Kidney (tissue), 14 donors: ENCODE results near the gene CHMP1A. TPM values are rescaled to one million over a fixed set of nuclear protein-coding genes. Genes with fewer than 3 reads are reported as not detected.
A peak's percentile ranks its signal among the peaks of the same experiment; 100 is the strongest.

ENCODE experiments used
- DNase-seq, 5 donors: peaks; one replicate each; pipeline ENCODE4 v3.0.0-alpha.2; 2013 to 2020
- FAIRE-seq: peaks from 2 replicates; lab custom pipeline; 2012; peaks lifted over from hg19 to GRCh38; lab: Jason Lieb, UNC
- H3K27ac ChIP-seq, 2 donors: one replicate each; pipeline ENCODE4 v1.7.0; 2013; ENCODE audit warnings: low read depth in 2 of 2, low read length in 2 of 2, inconsistent platforms in 1 of 2
- H3K27me3 ChIP-seq: one replicate; pipeline ENCODE4 v1.7.1; 2013; ENCODE audit warnings: low read length, inconsistent platforms; ENCODE audit not compliant: control insufficient read depth, insufficient read depth
- H3K36me3 ChIP-seq, 3 donors: one replicate each; pipeline versions ENCODE4 v1.7.0 to v1.7.1; 2013; ENCODE audit warnings: low read length in 3 of 3, control low read depth in 1 of 3, inconsistent platforms in 1 of 3; ENCODE audit not compliant: insufficient read depth in 3 of 3, control insufficient read depth in 2 of 3
- H3K4me1 ChIP-seq, 3 donors: one replicate each; pipeline versions ENCODE4 v1.7.0 to v1.7.1; 2013; ENCODE audit warnings: low read length in 3 of 3, inconsistent platforms in 1 of 3, low read depth in 1 of 3; ENCODE audit not compliant: control insufficient read depth in 2 of 3, insufficient read depth in 2 of 3
- H3K4me3 ChIP-seq, 3 donors: one replicate each; pipeline versions ENCODE4 v1.7.0 to v1.8.1; 2013; ENCODE audit warnings: low read length in 3 of 3, control low read depth in 1 of 3, inconsistent platforms in 1 of 3
- H3K9ac ChIP-seq, 3 donors: one replicate each; pipeline versions ENCODE4 v1.7.0 to v1.7.1; 2013; ENCODE audit warnings: low read length in 3 of 3, control low read depth in 1 of 3, inconsistent platforms in 1 of 3
- H3K9me3 ChIP-seq, 3 donors: one replicate each; pipeline versions ENCODE4 v1.7.0 to v1.7.1; 2013; ENCODE audit warnings: low read length in 3 of 3, control low read depth in 1 of 3, inconsistent platforms in 1 of 3; ENCODE audit not compliant: control insufficient read depth in 2 of 3, insufficient read depth in 1 of 3
- intact Hi-C: fragments of 100-400 bp; cut with DNase I; formaldehyde crosslinking; loops from one replicate; pipeline ENCODE4 v1.11.1; 2022
- polyA plus RNA-seq: library from polyadenylated mRNA; stranded (reverse); fragments of 350-450 nt; fragmentation: Illumina TruSeq; extraction: RNeasy Lipid Tissue Mini Kit (QIAGEN cat#74804); gene quantifications from one replicate; pipeline ENCODE4 v1.2.3, GENCODE V29; 2014; ENCODE audit warnings: low read depth, low replicate concordance; ENCODE audit not compliant: insufficient read depth
- total RNA-seq: library from RNA; stranded (reverse); fragmentation: NEBNext Ultra II Directional; extraction: Animal tissue kit (Norgen Biotek cat#: 25700); gene quantifications from one replicate; pipeline ENCODE4 v1.2.1, GENCODE V29; 2021
- TF ChIP-seq, protein P1 (sequence below): IDR thresholded peaks from 3 replicates; pipeline ENCODE4 v1.5.1; 2012; ENCODE audit warnings: mild to moderate bottlenecking, moderate library complexity, borderline replicate concordance; ENCODE audit not compliant: insufficient read depth; ENCODE audit errors: extremely low read depth
- donor health status: control.
- donor health status: control.
- donor health status: control.
- donor health status: control.
- donor health status: control.
- donor health status: DM: yes; HTN: yes; CAD: no.
- donor health status: Normal renal cell carcinoma (clear cell type).

Gene CHMP1A
- total and polyA plus RNA-seq, 2 donors from 2014 or later = 71.3 to 96.1 TPM

DNA sequence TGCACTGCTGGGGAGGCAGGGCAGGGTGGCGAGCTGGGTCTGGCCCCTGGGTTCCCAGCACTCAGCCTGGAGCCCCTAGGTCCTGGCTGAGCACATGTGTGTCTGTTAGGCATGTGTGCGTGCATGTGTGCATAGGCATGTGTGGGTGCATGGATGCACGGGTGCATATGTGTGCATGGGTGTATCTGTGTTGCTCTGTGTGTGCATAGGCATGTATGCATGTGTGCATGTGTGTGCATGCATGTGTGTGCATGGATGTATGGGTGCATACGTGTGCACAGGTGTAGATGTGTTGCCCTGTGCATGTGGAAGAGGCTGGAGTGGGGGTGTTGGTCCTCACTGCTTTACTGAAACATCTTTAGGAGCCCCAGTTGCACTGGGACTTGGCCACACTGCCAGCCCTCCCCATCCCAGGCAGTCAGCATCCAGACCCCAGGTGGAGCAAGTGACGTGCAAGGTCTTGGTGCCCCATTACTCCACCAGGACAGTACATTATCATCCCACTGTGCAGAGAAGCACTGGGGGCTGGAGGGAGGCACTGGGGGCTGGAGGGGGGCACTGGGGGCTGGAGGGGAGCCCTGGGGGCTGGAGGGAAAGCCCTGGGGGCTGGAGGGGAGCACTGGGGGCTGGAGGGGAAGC is 54.4 kb downstream of the CHMP1A start:
- H3K4me1 ChIP-seq = peaks cover 0 to 10% (median 10%) of the 10 kb centered on the region in 3 donors
- H3K4me3 ChIP-seq = no peak overlapping the region
- intact Hi-C loops = no loop called here
- no peak overlapping the region for H3K9ac ChIP-seq
- FAIRE-seq (no peak), DNase-seq (no peak)
- H3K9me3 ChIP-seq = no peaks in the 10 kb centered on the region
- no peaks in the 10 kb centered on the region for H3K27me3 ChIP-seq
- H3K27ac ChIP-seq = no peak overlapping the region
- H3K36me3 ChIP-seq = no peaks in the 10 kb centered on the region
- TF ChIP-seq, protein P1, sequence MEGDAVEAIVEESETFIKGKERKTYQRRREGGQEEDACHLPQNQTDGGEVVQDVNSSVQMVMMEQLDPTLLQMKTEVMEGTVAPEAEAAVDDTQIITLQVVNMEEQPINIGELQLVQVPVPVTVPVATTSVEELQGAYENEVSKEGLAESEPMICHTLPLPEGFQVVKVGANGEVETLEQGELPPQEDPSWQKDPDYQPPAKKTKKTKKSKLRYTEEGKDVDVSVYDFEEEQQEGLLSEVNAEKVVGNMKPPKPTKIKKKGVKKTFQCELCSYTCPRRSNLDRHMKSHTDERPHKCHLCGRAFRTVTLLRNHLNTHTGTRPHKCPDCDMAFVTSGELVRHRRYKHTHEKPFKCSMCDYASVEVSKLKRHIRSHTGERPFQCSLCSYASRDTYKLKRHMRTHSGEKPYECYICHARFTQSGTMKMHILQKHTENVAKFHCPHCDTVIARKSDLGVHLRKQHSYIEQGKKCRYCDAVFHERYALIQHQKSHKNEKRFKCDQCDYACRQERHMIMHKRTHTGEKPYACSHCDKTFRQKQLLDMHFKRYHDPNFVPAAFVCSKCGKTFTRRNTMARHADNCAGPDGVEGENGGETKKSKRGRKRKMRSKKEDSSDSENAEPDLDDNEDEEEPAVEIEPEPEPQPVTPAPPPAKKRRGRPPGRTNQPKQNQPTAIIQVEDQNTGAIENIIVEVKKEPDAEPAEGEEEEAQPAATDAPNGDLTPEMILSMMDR = no peak

DNA sequence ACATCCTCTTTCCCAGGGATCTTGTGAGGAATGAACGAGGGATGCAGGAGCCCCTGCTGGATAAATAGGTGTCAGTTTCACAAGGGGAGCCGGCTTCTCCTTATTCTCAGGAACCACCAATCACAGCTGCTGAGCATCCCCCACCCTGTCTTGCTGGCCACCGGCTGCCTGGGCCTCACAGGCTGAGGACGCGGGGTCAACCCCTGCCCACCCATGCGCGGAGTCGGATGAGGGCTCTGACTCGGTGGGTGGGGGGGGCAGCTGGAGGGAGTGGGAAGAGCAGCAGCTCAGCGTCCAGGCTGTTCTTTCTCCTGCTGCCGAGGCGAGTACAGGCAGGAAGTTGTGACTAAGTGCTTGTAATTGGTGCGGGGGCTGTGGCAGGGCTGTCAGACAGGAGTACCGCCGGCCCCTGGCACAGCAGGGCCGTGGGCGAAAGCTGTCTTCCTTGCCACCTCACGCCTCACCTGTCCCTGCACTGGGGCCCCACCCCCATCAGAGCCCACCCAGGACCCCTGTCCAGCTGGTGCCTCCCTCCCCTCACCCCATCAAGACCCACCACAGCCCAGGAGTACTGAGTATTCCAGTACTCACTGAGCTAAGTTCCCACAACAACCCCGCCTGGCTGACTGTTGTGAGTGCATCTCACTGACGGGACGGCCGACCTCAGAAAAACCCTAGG is 55.1 kb downstream of the CHMP1A start:
- H3K4me1 ChIP-seq = peaks cover 0 to 10% (median 6%) of the 10 kb centered on the region in 3 donors
- FAIRE-seq (no peak), DNase-seq (peak in 4 of 5 donors; percentile 97 to 99 (median 98))
- H3K36me3 ChIP-seq = no peaks in the 10 kb centered on the region
- TF ChIP-seq, protein P1 = no peak
- H3K27me3 ChIP-seq = no peaks in the 10 kb centered on the region
- no peak overlapping the region for H3K4me3 ChIP-seq
- H3K9me3 ChIP-seq = no peaks in the 10 kb centered on the region
- H3K9ac ChIP-seq = no peak overlapping the region
- peak overlapping the region in 1 of 2 donors; percentile 3 for H3K27ac ChIP-seq
- intact Hi-C loops = no loop called here

DNA sequence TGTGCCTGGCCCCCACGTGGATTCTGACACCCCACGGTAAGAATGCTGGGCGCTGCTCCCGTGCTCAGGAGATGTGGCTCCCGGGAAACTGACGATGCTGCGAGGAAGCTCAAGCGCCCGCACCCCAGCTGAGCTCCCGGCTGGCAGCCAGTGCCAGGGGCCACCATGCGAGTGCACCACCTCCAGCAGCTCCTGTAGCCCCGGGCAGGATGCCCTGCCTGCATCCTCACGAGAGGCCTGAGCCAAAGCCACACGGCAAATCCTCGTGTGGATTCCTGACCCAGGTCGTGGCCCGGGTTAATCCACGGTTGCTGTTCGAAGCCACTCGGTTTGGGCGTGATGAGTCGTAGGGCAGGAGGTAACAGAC is 55.6 kb downstream of the CHMP1A start:
- TF ChIP-seq, protein P1 = no peak
- Histone ChIP-seq H3K4me1 (peaks cover 0 to 10% (median 6%) of the 10 kb centered on the region in 3 donors), H3K9me3 (no peaks in the 10 kb centered on the region), H3K36me3 (no peaks in the 10 kb centered on the region), H3K27me3 (no peaks in the 10 kb centered on the region), H3K4me3 (no peak overlapping the region), H3K9ac (no peak overlapping the region), H3K27ac (no peak overlapping the region)
- intact Hi-C loops = no loop called here
- DNase-seq = no peak
- no peak for FAIRE-seq
